Loucy (cell line): ENCODE data around the gene TUBA1B.

Experiments used
- CTCF ChIP-seq: fragments of 200-600 bp; sonication (generic); conservative IDR thresholded peaks from 2 replicates; pipeline ENCODE4 v1.5.1; 2014; ENCODE audit warnings: mild to moderate bottlenecking, antibody characterized with exemption, low read length
- EZH2phosphoT487 ChIP-seq: fragments of 200-600 bp; IDR thresholded peaks from 2 replicates; pipeline ENCODE4 v1.6.1; 2018; ENCODE audit warnings: antibody characterized with exemption, mild to moderate bottlenecking, moderate library complexity, borderline replicate concordance

- TF ChIP-seq CTCF (no peak), EZH2phosphoT487 (no peak)
Measured at GRCh38 chr12:49105504-49106084, 25.6 kb downstream of the TUBA1B start.
